Calu3 (cell line): ENCODE measurements around the gene ZNFX1. TPM values are rescaled to one million over a fixed set of nuclear protein-coding genes. Genes with fewer than 3 reads are reported as not detected.

Source experiments
- BruUV-seq: library from RNA; stranded (reverse); fragments of 400-500 nt; replicated peaks from 2 replicates; lab custom pipeline; 2021; lab: Mats Ljungman, UMichigan
- CTCF ChIA-PET: fragments of 300-600 bp; sonication (Branson Sonifier 250); formaldehyde crosslinking; loops from one replicate; lab custom pipeline; 2022; ENCODE audit warnings: antibody characterized with exemption; lab: Charles Lee
- DNase-seq: peaks from one replicate; pipeline ENCODE4 v3.0.0; 2022
- H3K27ac Mint-ChIP-seq: one replicate; pipeline ENCODE4 v1.8.0; 2022; ENCODE audit warnings: mixed read lengths; ENCODE audit not compliant: unreplicated experiment
- H3K27me3 Mint-ChIP-seq: one replicate; pipeline ENCODE4 v1.8.0; 2022; ENCODE audit warnings: mixed read lengths; ENCODE audit not compliant: unreplicated experiment
- H3K36me3 Mint-ChIP-seq: one replicate; pipeline ENCODE4 v1.8.0; 2022; ENCODE audit warnings: mild to moderate bottlenecking, moderate library complexity, mixed read lengths; ENCODE audit not compliant: insufficient read depth, unreplicated experiment
- H3K4me1 Mint-ChIP-seq: one replicate; pipeline ENCODE4 v1.8.0; 2022; ENCODE audit warnings: mild to moderate bottlenecking, low read depth, mixed read lengths; ENCODE audit not compliant: unreplicated experiment
- H3K4me3 Mint-ChIP-seq: one replicate; pipeline ENCODE4 v1.8.0; 2022; ENCODE audit warnings: mild to moderate bottlenecking, low read depth, moderate library complexity, mixed read lengths; ENCODE audit not compliant: unreplicated experiment
- H3K9me3 Mint-ChIP-seq: one replicate; pipeline ENCODE4 v1.8.0; 2022; ENCODE audit warnings: low read depth, mixed read lengths; ENCODE audit not compliant: unreplicated experiment
- intact Hi-C: fragments of 100-400 bp; cut with micrococcal nuclease; formaldehyde crosslinking; loops from one replicate; pipeline ENCODE4 v1.10.0; 2022; ENCODE audit not compliant: unreplicated experiment
- total RNA-seq: library from RNA; stranded (reverse); gene quantifications from 2 replicates; pipeline ENCODE4 v1.2.3, GENCODE V29; 2022
- TF ChIP-seq, protein P1 (sequence below): fragments of 200-600 bp; IDR thresholded peaks from one replicate; pipeline ENCODE4 v1.8.0; 2022; ENCODE audit warnings: antibody characterized with exemption; ENCODE audit not compliant: unreplicated experiment

The ZNFX1 gene
- total RNA-seq, 1 experiment from 2014 or later = 94.1 TPM

DNA sequence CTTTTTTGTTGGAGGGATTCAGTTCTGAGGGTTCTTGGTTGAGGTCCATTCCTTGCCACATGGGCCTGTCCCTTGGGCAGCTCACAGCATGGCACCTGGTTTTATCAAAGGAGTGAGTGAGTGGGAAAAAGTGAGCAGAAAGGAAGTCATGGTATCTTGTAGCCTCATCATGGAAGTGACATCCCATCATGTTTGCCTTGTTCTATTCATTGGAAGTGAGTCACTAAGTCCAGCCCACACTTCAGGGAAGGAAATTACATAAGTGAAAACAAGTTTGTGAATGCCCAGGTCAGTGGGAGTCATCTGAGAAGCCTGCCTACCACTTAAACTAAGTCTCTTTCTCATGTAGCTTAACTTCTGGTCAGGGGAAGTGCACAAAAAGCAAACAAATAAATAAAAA, 32.8 kb upstream of the ZNFX1 start:
- no peak for DNase-seq
- CTCF ChIA-PET = interaction anchor here (0.6 kb wide), 1 partner anchor 387 kb away, joined by 4 read pairs; no protein-coding TSS in a partner anchor
- Mint-ChIP-seq H3K27ac (no peak overlapping the region), H3K27me3 (peaks cover 41% of the 10 kb centered on the region), H3K9me3 (no peaks in the 10 kb centered on the region), H3K4me1 (no peaks in the 10 kb centered on the region), H3K4me3 (no peak overlapping the region), H3K36me3 (no peaks in the 10 kb centered on the region)
- TF ChIP-seq, protein P1, sequence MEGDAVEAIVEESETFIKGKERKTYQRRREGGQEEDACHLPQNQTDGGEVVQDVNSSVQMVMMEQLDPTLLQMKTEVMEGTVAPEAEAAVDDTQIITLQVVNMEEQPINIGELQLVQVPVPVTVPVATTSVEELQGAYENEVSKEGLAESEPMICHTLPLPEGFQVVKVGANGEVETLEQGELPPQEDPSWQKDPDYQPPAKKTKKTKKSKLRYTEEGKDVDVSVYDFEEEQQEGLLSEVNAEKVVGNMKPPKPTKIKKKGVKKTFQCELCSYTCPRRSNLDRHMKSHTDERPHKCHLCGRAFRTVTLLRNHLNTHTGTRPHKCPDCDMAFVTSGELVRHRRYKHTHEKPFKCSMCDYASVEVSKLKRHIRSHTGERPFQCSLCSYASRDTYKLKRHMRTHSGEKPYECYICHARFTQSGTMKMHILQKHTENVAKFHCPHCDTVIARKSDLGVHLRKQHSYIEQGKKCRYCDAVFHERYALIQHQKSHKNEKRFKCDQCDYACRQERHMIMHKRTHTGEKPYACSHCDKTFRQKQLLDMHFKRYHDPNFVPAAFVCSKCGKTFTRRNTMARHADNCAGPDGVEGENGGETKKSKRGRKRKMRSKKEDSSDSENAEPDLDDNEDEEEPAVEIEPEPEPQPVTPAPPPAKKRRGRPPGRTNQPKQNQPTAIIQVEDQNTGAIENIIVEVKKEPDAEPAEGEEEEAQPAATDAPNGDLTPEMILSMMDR = no peak
- BruUV-seq = no TSS peak
- intact Hi-C loops = no loop called here

DNA sequence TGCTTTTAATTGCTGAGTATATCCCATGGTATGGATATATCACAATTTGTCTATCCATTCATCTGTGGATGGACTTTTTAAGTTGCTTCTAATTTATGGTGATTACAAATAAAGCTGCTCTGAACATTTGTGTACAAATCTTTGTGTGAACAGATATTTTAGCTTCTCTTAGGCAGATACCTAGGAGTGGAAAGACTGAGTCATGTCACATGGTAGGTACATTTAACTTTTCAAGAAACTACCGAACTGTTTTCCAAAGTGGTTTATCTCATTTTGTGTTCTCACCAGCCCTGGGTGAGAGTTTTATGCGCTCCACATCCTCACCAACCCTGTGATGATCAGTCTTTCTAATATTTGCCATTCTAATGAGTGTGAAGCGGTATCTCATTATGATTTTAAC, 31.0 kb upstream of the ZNFX1 start:
- Mint-ChIP-seq H3K9me3 (no peaks in the 10 kb centered on the region), H3K27me3 (peaks cover 41% of the 10 kb centered on the region), H3K27ac (no peak overlapping the region), H3K4me1 (no peaks in the 10 kb centered on the region), H3K36me3 (no peaks in the 10 kb centered on the region), H3K4me3 (no peak overlapping the region)
- intact Hi-C loops = no loop called here
- DNase-seq = no peak
- CTCF ChIA-PET = no interaction called here
- BruUV-seq = no TSS peak
- TF ChIP-seq, protein P1 = no peak

DNA sequence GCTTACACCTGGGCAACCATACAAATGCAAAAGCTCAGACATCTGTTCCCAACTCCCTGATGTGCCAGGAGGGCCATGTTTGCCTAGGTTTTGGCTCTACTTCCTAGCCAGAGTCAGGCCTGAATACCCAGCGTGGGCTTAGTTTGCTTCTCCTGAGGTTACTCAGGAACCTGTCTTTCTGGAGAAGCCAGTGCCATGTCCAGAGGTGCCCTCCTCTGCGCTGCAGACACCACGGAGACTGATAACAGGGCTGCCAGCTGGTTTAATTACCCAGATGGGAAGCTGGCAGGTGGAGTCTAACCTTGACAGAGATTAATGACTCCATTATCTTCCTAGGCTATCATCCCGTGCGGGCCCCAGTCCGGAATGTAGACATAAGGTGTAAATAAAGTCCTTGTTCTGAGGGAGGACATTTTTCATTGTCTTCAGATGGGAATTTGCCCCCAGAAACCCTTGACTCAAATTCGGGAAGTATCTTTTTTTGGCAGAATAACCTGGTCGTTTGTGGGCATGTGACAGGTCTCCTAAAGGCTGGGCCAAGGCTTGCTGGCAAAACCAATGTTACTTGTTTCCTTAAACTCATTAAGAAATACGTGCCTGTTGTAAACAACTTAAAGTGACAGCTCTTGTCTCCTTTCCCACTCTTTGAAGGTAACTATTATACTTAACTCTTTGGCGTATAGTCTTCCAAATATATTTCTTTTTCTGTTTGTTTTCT, 29.2 kb upstream of the ZNFX1 start:
- Mint-ChIP-seq H3K36me3 (no peaks in the 10 kb centered on the region), H3K9me3 (no peaks in the 10 kb centered on the region), H3K4me1 (no peaks in the 10 kb centered on the region), H3K27ac (no peak overlapping the region), H3K4me3 (no peak overlapping the region), H3K27me3 (peaks cover 30% of the 10 kb centered on the region)
- TF ChIP-seq, protein P1 = no peak
- CTCF ChIA-PET = interaction anchor here (0.9 kb wide), 1 partner anchor 13 kb away, joined by 3 read pairs; no protein-coding TSS in a partner anchor
- DNase-seq = no peak
- BruUV-seq = no TSS peak
- intact Hi-C loops = no loop called here

DNA sequence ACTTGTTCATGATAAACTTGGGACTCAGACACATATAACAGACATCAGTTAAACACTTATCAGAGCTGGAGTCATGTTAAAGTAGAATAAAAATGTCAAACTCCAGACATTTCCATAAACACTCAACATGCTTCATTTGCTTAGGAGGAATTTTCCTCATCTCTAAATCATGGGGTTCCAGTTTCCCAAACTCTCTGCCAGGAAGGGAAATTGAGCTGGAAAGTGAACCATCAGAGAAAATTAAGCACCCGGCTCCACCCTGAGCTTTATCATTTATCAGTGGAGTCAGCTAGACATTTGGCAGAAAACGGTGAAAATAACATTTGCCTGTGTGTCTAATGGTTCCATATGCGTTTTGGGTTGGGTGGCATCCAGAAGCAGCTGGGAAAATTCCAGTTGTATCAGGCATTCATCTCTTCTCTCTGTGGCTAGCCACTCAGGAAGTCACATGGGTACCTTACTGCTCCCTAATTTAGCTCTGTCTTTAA, 25.3 kb upstream of the ZNFX1 start:
- intact Hi-C loops = no loop called here
- H3K9me3 Mint-ChIP-seq = no peaks in the 10 kb centered on the region
- H3K27me3 Mint-ChIP-seq = no peaks in the 10 kb centered on the region
- TF ChIP-seq, protein P1 = no peak
- CTCF ChIA-PET = interaction anchor here (0.8 kb wide), 1 partner anchor 10 kb away, joined by 4 read pairs; no protein-coding TSS in a partner anchor
- H3K36me3 Mint-ChIP-seq = no peaks in the 10 kb centered on the region
- BruUV-seq = no TSS peak
- no peaks in the 10 kb centered on the region for H3K4me1 Mint-ChIP-seq
- no peak overlapping the region for H3K27ac Mint-ChIP-seq
- H3K4me3 Mint-ChIP-seq = no peak overlapping the region
- no peak for DNase-seq
